Measurements from ENCODE around the gene DGCR2.

GRCh38 chr22:19149991-19150390 lies 27.8 kb upstream of the DGCR2 start, which contains the start of gene GSC2:
- no peak for TF ChIP-seq CTCF (IDR thresholded peaks at IDR 0.05)
- no peak for TF ChIP-seq POLR2A (IDR thresholded peaks at IDR 0.05)
- TF ChIP-seq POLR2AphosphoS5 (IDR thresholded peaks at IDR 0.05) = no peak
